IMR-90 (cell line): ENCODE data around the gene ABCA2. TPM values are rescaled to one million over a fixed set of nuclear protein-coding genes. Genes with fewer than 3 reads are reported as not detected.

Source experiments
- ATAC-seq: fragments of 200-7000 bp; cut with Tn5 transposase; 2 replicates; pipeline ENCODE4 v1.9.1; 2020; ENCODE audit warnings: low read depth, mild to moderate bottlenecking, moderate library complexity
- BruUV-seq: library from RNA; stranded (reverse); fragments of 400-500 nt; replicated peaks from 2 replicates; lab custom pipeline; 2021; lab: Mats Ljungman, UMichigan
- CTCF ChIA-PET: fragments of 300-600 bp; formaldehyde crosslinking; extraction: SDS; loops from one replicate; lab custom pipeline; 2021; ENCODE audit warnings: antibody characterized with exemption; lab: Yijun Ruan, JAX
- POLR2A ChIA-PET: fragments of 300-600 bp; sonication (Branson Sonifier 250); formaldehyde crosslinking; loops from one replicate; lab custom pipeline; 2022; ENCODE audit warnings: antibody characterized with exemption; ENCODE audit not compliant: unreplicated experiment; lab: Charles Lee
- DNase-seq: peaks from one replicate; pipeline ENCODE4 v3.0.0; 2013
- H2AFZ ChIP-seq: replicated peaks from 2 replicates; pipeline ENCODE3; 2013; ENCODE audit warnings: low read length, mild to moderate bottlenecking; ENCODE audit not compliant: poor library complexity
- H2AK5ac ChIP-seq: 2 replicates; pipeline ENCODE4 v1.6.1; 2013; ENCODE audit warnings: low read depth, low read length, inconsistent platforms
- H2AK9ac ChIP-seq: replicated peaks from 2 replicates; pipeline ENCODE3; 2013; ENCODE audit warnings: mild to moderate bottlenecking, low read depth, low read length, moderate library complexity; ENCODE audit not compliant: poor library complexity
- H2BK120ac ChIP-seq: 2 replicates; pipeline ENCODE4 v1.6.1; 2013; ENCODE audit warnings: low read depth, low read length, inconsistent platforms
- H2BK15ac ChIP-seq: 3 replicates; pipeline ENCODE4 v1.6.1; 2013; ENCODE audit warnings: low read depth, low read length, inconsistent platforms
- H2BK20ac ChIP-seq: 2 replicates; pipeline ENCODE4 v1.6.1; 2013; ENCODE audit warnings: low read depth, mild to moderate bottlenecking, inconsistent platforms, low read length, moderate library complexity
- H2BK5ac ChIP-seq: 2 replicates; pipeline ENCODE4 v1.6.1; 2013; ENCODE audit warnings: mild to moderate bottlenecking, low read depth, low read length, inconsistent platforms; ENCODE audit not compliant: poor library complexity, severe bottlenecking
- H3K14ac ChIP-seq: replicated peaks from 2 replicates; pipeline ENCODE4 v1.6.1; 2013; ENCODE audit warnings: low read depth, low read length, inconsistent platforms
- H3K18ac ChIP-seq: 2 replicates; pipeline ENCODE4 v1.6.1; 2013; ENCODE audit warnings: low read depth, low read length, control low read depth
- H3K23ac ChIP-seq: 2 replicates; pipeline ENCODE4 v1.6.1; 2013; ENCODE audit warnings: low read depth, low read length, inconsistent platforms
- H3K27ac ChIP-seq: 2 replicates; pipeline ENCODE4 v1.5.1; 2013; ENCODE audit warnings: mild to moderate bottlenecking, control low read depth, low read length; ENCODE audit not compliant: insufficient read depth
- H3K27me3 ChIP-seq: 2 replicates; pipeline ENCODE4 v1.6.1; 2013; ENCODE audit warnings: low read length; ENCODE audit not compliant: control insufficient read depth, insufficient read depth
- H3K36me3 ChIP-seq: 2 replicates; pipeline ENCODE4 v1.6.1; 2013; ENCODE audit warnings: low read length, mixed read lengths; ENCODE audit not compliant: control insufficient read depth, insufficient read depth
- H3K4ac ChIP-seq: 2 replicates; pipeline ENCODE4 v1.6.1; 2013; ENCODE audit warnings: low read depth, low read length, inconsistent platforms
- H3K4me1 ChIP-seq: 2 replicates; pipeline ENCODE4 v1.6.1; 2013; ENCODE audit warnings: low read length, mixed read lengths; ENCODE audit not compliant: control insufficient read depth, insufficient read depth
- H3K4me2 ChIP-seq: 2 replicates; pipeline ENCODE4 v1.6.1; 2013; ENCODE audit warnings: low read depth, mild to moderate bottlenecking, control low read depth, low read length, moderate library complexity
- H3K4me3 ChIP-seq: 2 replicates; pipeline ENCODE4 v1.5.1; 2013; ENCODE audit warnings: low read depth, mild to moderate bottlenecking, control low read depth, low read length, moderate library complexity; ENCODE audit not compliant: insufficient read depth
- H3K56ac ChIP-seq: 2 replicates; pipeline ENCODE4 v1.6.1; 2013; ENCODE audit warnings: low read length, inconsistent platforms; ENCODE audit not compliant: insufficient read depth; ENCODE audit errors: extremely low read depth
- H3K79me1 ChIP-seq, 2 experiments: 2 replicates each; pipeline ENCODE4 v1.6.1; 2013; ENCODE audit warnings: low read length in 2 of 2, inconsistent platforms in 1 of 2, low read depth in 1 of 2
- H3K9ac ChIP-seq: 2 replicates; pipeline ENCODE4 v1.6.1; 2013; ENCODE audit warnings: low read depth, low read length, control low read depth
- H3K9me1 ChIP-seq: 2 replicates; pipeline ENCODE4 v1.6.1; 2013; ENCODE audit warnings: low read length, inconsistent platforms; ENCODE audit not compliant: insufficient read depth
- H3K9me3 ChIP-seq: 2 replicates; pipeline ENCODE4 v1.6.1; 2013; ENCODE audit warnings: low read length; ENCODE audit not compliant: control insufficient read depth, insufficient read depth
- H4K20me1 ChIP-seq: 2 replicates; pipeline ENCODE4 v1.6.1; 2013; ENCODE audit warnings: low read length, inconsistent platforms; ENCODE audit not compliant: insufficient read depth
- H4K5ac ChIP-seq: 2 replicates; pipeline ENCODE4 v1.6.1; 2013; ENCODE audit warnings: mild to moderate bottlenecking, low read depth, low read length, control low read depth
- H4K8ac ChIP-seq, 2 experiments: 2 replicates each; pipeline ENCODE4 v1.6.1; 2013; ENCODE audit warnings: low read depth in 2 of 2, low read length in 2 of 2, control low read depth in 1 of 2, inconsistent platforms in 1 of 2
- H4K91ac ChIP-seq: 2 replicates; pipeline ENCODE4 v1.6.1; 2013; ENCODE audit warnings: low read depth, low read length, inconsistent platforms; ENCODE audit not compliant: insufficient read depth
- MAFK ChIP-seq: IDR thresholded peaks from 2 replicates; pipeline ENCODE4 v1.6.1; 2012; ENCODE audit warnings: low read depth, low read length, improper control_type of control experiment
- RCOR1 ChIP-seq: IDR thresholded peaks from 2 replicates; pipeline ENCODE4 v1.6.1; 2012; ENCODE audit warnings: mild to moderate bottlenecking, low read length, improper control_type of control experiment; ENCODE audit not compliant: insufficient replicate concordance
- WGBS, 2 experiments: methylation state at CpG; one replicate each; pipeline versions ENCODE4 v1.1.5 to v1.1.7; 2013; ENCODE audit warnings: missing lambda C conversion rate in 2 of 2; ENCODE audit not compliant: insufficient read length in 1 of 2; ENCODE audit errors: extremely low coverage in 2 of 2; 5-methylcytosine and 5-hydroxymethylcytosine counted together
- dilution Hi-C: fragments of 300-500 bp; cut with HindIII; formaldehyde crosslinking; loops from one replicate; pipeline ENCODE4 v1.14.3; 2018; ENCODE audit warnings: low sequenced_read_pairs; ENCODE audit not compliant: unreplicated experiment
- in situ Hi-C: fragments of 300-500 bp; cut with MboI; formaldehyde crosslinking; loops from 3 replicates; pipeline ENCODE4 v1.14.3; 2019; ENCODE audit warnings: low sequenced_read_pairs, inconsistent platforms, mixed read lengths
- intact Hi-C: fragments of 100-400 bp; cut with micrococcal nuclease; formaldehyde crosslinking; loops from 2 replicates; pipeline ENCODE4 v1.10.0; 2022
- polyA plus RNA-seq, 3 experiments: library from polyadenylated mRNA; depleted of rRNA; stranded (reverse); fragments of >200 nt; gene quantifications; 2 replicates each; pipeline ENCODE4 v1.2.3, GENCODE V29; 2012; ENCODE audit warnings: low replicate concordance in 1 of 3
- total RNA-seq: library from RNA; depleted of rRNA; stranded (reverse); fragments of >200 nt; gene quantifications from 2 replicates; pipeline ENCODE4 v1.2.3, GENCODE V29; 2012

ABCA2 gene
- total and polyA plus RNA-seq, 2 of the 4 experiments (the other 2 are of a cell fraction): 3.8 to 46.0 TPM

DNA sequence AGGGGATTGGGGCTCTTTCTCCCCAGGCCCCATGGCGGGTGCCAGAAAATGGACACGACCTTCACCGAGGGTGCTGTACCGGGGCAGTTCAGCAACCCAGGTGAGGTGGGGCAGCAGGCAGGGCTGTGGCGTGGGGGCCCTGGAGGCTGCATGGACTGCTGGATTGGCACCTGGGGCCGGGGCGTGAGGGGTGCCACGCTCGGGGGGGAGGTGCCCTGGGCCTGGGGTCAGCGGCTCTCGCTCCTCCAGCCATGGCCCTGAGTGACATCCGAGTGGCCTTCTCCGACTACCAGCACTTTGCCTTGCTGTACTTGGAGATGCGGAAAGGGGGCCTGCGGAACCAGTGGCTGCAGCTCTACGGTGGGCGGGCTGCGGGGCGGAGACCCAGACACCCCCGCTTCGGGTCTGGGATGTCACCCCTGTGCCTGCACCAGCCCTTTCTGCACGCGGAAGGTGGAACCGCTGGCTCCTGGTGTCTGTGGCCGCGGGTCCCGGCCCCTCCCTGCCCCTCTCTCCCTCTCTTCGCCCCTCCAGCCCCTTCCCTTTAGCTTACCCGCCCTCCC lies 43.5 kb downstream of the ABCA2 start:
- Histone ChIP-seq H4K20me1 (no peaks in the 10 kb centered on the region), H3K4me3 (no peak overlapping the region), H3K18ac (no peak overlapping the region), H3K14ac (no peak overlapping the region), H3K4ac (no peak overlapping the region), H3K9me1 (no peaks in the 10 kb centered on the region), H2BK20ac (no peak overlapping the region), H2BK5ac (no peak overlapping the region), H3K36me3 (no peaks in the 10 kb centered on the region), H3K23ac (no peak overlapping the region), H3K27ac (no peak overlapping the region), H2BK15ac (no peak overlapping the region), H2AK5ac (no peak overlapping the region), H4K5ac (no peak overlapping the region), H3K4me2 (no peak overlapping the region), H2AK9ac (no peak overlapping the region), H3K9me3 (no peaks in the 10 kb centered on the region), H3K4me1 (no peaks in the 10 kb centered on the region), H4K8ac (no peak overlapping the region), H3K27me3 (peaks cover 48% of the 10 kb centered on the region), H3K79me1 (no peaks in the 10 kb centered on the region), H2AFZ (no peak overlapping the region), H4K91ac (no peak overlapping the region), H3K56ac (no peak overlapping the region), H2BK120ac (no peak overlapping the region), H3K9ac (no peak overlapping the region)
- dilution Hi-C loops: no loop called here
- TF ChIP-seq MAFK (no peak), RCOR1 (no peak)
- DNase-seq (no peak), ATAC-seq (no peak)
- in situ Hi-C loops: no loop called here
- no TSS peak for BruUV-seq
- CTCF ChIA-PET: no interaction called here
- POLR2A ChIA-PET: no interaction called here
- intact Hi-C loops: no loop called here
- WGBS, 2 experiments: 41% methylated on average over 15 of the region's 29 CpGs; no CpG with 5 or more reads in 1 of the 2 experiments
